SK-N-SH treated with all-trans-retinoic acid at 6 μM for 48 hours (cell line): ENCODE results near the gene BICDL1.

Experiments
- ARNTL ChIP-seq: fragments of 450-650 bp; formaldehyde crosslinking; IDR thresholded peaks from 2 replicates; pipeline ENCODE4 v1.5.0; 2020; ENCODE audit warnings: low read depth, mild to moderate bottlenecking, moderate library complexity, borderline replicate concordance
- CREB5 ChIP-seq: fragments of 250-450 bp; sonication (Bioruptor Pico); IDR thresholded peaks from 2 replicates; pipeline ENCODE4 v1.5.1; 2020; ENCODE audit warnings: low read depth, mild to moderate bottlenecking, moderate library complexity
- CSDC2 ChIP-seq: fragments of 250-450 bp; sonication (Bioruptor Pico); IDR thresholded peaks from 2 replicates; pipeline ENCODE4 v1.5.0; 2020; ENCODE audit warnings: mild to moderate bottlenecking, moderate library complexity
- ISL1 ChIP-seq: fragments of 250-450 bp; sonication (Bioruptor Pico); IDR thresholded peaks from 2 replicates; pipeline ENCODE4 v2.1.2; 2022; ENCODE audit warnings: mild to moderate bottlenecking, moderate library complexity
- RARB ChIP-seq: fragments of 250-450 bp; sonication (Bioruptor Pico); IDR thresholded peaks from 2 replicates; pipeline ENCODE4 v1.8.0; 2021; ENCODE audit warnings: mild to moderate bottlenecking, moderate library complexity
- SNAI2 ChIP-seq: fragments of 250-450 bp; sonication (Bioruptor Pico); IDR thresholded peaks from 2 replicates; pipeline ENCODE4 v1.5.0; 2020; ENCODE audit warnings: mild to moderate bottlenecking, moderate library complexity
- ZFP30 ChIP-seq: fragments of 450-650 bp; formaldehyde crosslinking; IDR thresholded peaks from 2 replicates; pipeline ENCODE4 v1.5.0; 2022; ENCODE audit warnings: mild to moderate bottlenecking, moderate library complexity
- ZNF70 ChIP-seq: fragments of 450-650 bp; formaldehyde crosslinking; IDR thresholded peaks from 2 replicates; pipeline ENCODE4 v1.5.0; 2020; ENCODE audit warnings: mild to moderate bottlenecking, moderate library complexity
- TF ChIP-seq, protein P1 (sequence below): fragments of 250-450 bp; sonication (Bioruptor Pico); IDR thresholded peaks from 2 replicates; pipeline ENCODE4 v1.5.0; 2020; ENCODE audit warnings: mild to moderate bottlenecking, moderate library complexity
- TF ChIP-seq, protein P2 (sequence below): fragments of 250-450 bp; sonication (Bioruptor Pico); IDR thresholded peaks from 2 replicates; pipeline ENCODE4 v1.8.0; 2020; ENCODE audit warnings: mild to moderate bottlenecking, moderate library complexity, borderline replicate concordance
- TF ChIP-seq, protein P3 (sequence below): fragments of 250-450 bp; sonication (Bioruptor Pico); IDR thresholded peaks from 2 replicates; pipeline ENCODE4 v1.5.1; 2021; ENCODE audit warnings: mild to moderate bottlenecking, moderate library complexity

- TF ChIP-seq, protein P1, sequence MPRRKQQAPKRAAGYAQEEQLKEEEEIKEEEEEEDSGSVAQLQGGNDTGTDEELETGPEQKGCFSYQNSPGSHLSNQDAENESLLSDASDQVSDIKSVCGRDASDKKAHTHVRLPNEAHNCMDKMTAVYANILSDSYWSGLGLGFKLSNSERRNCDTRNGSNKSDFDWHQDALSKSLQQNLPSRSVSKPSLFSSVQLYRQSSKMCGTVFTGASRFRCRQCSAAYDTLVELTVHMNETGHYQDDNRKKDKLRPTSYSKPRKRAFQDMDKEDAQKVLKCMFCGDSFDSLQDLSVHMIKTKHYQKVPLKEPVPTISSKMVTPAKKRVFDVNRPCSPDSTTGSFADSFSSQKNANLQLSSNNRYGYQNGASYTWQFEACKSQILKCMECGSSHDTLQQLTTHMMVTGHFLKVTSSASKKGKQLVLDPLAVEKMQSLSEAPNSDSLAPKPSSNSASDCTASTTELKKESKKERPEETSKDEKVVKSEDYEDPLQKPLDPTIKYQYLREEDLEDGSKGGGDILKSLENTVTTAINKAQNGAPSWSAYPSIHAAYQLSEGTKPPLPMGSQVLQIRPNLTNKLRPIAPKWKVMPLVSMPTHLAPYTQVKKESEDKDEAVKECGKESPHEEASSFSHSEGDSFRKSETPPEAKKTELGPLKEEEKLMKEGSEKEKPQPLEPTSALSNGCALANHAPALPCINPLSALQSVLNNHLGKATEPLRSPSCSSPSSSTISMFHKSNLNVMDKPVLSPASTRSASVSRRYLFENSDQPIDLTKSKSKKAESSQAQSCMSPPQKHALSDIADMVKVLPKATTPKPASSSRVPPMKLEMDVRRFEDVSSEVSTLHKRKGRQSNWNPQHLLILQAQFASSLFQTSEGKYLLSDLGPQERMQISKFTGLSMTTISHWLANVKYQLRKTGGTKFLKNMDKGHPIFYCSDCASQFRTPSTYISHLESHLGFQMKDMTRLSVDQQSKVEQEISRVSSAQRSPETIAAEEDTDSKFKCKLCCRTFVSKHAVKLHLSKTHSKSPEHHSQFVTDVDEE (CRISPR knock-in tag) = no peak
- TF ChIP-seq CREB5 (CRISPR knock-in tag) (no peak), ZFP30 (CRISPR knock-in tag) (no peak), RARB (CRISPR knock-in tag) (no peak), ZNF70 (CRISPR knock-in tag) (no peak), ARNTL (no peak), CSDC2 (no peak), ISL1 (CRISPR knock-in tag) (no peak), SNAI2 (no peak)
- TF ChIP-seq, protein P2, sequence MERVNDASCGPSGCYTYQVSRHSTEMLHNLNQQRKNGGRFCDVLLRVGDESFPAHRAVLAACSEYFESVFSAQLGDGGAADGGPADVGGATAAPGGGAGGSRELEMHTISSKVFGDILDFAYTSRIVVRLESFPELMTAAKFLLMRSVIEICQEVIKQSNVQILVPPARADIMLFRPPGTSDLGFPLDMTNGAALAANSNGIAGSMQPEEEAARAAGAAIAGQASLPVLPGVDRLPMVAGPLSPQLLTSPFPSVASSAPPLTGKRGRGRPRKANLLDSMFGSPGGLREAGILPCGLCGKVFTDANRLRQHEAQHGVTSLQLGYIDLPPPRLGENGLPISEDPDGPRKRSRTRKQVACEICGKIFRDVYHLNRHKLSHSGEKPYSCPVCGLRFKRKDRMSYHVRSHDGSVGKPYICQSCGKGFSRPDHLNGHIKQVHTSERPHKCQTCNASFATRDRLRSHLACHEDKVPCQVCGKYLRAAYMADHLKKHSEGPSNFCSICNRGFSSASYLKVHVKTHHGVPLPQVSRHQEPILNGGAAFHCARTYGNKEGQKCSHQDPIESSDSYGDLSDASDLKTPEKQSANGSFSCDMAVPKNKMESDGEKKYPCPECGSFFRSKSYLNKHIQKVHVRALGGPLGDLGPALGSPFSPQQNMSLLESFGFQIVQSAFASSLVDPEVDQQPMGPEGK (CRISPR knock-in tag) = no peak
- TF ChIP-seq, protein P3, sequence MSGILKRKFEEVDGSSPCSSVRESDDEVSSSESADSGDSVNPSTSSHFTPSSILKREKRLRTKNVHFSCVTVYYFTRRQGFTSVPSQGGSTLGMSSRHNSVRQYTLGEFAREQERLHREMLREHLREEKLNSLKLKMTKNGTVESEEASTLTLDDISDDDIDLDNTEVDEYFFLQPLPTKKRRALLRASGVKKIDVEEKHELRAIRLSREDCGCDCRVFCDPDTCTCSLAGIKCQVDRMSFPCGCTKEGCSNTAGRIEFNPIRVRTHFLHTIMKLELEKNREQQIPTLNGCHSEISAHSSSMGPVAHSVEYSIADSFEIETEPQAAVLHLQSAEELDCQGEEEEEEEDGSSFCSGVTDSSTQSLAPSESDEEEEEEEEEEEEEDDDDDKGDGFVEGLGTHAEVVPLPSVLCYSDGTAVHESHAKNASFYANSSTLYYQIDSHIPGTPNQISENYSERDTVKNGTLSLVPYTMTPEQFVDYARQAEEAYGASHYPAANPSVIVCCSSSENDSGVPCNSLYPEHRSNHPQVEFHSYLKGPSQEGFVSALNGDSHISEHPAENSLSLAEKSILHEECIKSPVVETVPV (CRISPR knock-in tag) = no peak
These were observed 152.3 kb downstream of the BICDL1 start for GRCh38 chr12:120141336-120141735.
